Activated effector memory CD4-positive, alpha-beta T cell treated with Interleukin-2 at 50 U/mL for 16 hours (primary cell): ENCODE data around the gene NKAIN2.

Source experiments
- DNase-seq: peaks from one replicate; pipeline ENCODE4 v3.0.0-alpha.2; 2020

Gene NKAIN2

DNA sequence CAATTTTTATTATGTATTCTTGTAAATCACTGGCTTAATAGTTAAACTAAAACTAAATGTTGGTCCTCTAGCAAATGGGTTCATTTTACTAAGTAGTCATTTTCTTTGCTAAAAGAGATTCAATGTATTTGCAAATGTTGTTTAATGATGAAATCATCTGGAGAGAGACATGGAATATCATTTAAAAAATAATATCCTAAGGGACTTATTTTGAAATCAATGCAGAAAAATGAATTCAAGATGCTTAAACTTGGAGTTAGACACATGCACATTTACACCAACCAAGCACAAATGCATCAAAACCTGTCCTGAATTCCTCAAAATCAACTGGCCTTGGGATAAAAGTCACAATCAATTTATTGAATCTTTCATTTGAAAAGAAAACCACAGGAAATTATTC, 993.6 kb downstream of the NKAIN2 start:
- no peak for DNase-seq

DNA sequence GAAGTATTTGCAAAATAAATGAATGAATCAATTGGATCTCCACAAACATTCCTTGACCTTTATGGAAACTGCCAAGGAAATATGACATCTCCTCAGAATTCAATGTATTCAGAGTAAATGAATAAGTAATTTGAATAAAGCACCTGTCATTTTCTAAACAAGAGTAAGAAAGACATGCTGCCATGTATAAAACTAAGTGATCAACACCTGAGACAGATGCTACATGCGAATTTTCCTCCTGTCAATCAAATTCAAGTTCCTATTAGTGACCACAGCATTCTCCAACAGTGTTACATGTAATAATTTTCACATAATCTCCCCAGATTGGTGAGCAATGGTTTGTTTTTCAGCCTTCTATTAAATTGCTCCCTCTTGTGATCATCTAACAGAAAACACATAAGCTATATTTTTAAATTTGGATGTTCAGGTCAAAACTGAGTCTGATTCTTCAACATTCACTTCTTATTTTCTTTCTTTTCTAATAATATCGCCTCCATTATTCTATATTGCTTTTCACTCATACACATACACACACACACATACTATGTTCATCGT, 995.4 kb downstream of the NKAIN2 start:
- DNase-seq = no peak

DNA sequence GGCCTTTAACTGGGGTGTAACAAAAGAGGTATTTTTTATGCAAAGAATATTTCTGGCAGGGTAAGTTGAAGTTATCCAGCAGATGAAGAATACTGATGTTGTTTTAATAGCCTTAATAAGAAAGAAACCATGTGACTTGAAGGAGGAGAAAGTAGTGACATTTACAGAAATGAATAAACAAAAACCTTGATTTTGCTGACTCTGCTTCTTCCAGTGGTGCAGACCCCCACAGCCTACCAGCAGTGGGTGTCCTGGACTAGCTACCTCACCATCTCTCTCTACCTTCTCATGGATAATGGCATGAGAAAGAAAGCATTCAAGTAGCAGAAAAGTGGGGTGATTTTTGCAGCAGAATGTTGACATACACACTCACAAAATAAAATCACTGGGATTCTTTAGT, 996.0 kb downstream of the NKAIN2 start:
- no peak for DNase-seq

DNA sequence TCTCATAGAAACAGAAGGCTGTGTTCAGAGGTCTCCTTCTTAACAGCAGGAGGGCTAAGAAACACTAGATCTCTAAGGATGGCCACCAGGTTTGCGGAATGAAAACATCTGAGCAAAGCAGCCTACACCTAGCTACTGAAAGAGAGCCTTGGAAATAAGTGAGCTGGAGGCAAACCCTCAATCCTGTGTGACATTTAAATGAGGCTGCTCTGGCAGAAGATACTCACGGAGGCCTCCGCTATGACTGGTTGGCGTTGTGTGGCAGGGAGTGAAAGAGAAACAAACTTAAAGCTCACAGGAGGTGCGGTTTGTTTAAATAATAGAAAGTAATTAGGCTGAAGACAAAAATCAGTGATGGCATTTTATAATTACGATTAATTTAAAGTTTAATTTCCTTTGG, 996.6 kb downstream of the NKAIN2 start:
- DNase-seq = no peak

DNA sequence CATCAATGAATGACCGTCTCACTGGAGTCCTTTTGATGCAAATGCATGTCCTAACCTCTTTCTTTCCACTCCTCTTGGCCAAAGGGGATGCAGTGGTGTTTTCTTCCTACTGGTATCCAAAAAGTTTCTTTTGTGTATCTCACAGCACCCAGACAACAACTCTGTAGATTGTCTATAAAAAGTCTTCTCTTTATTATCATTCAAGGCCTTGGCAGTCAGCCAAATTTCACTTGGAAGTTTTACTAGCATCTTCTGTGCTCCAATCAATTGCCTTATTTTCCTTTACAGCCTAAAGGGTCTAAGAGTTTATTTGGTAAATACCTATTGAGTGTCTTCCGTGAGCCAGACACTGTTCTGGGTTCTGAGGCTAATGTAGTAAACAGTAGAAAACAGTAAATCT, 1008.4 kb downstream of the NKAIN2 start:
- DNase-seq = no peak

DNA sequence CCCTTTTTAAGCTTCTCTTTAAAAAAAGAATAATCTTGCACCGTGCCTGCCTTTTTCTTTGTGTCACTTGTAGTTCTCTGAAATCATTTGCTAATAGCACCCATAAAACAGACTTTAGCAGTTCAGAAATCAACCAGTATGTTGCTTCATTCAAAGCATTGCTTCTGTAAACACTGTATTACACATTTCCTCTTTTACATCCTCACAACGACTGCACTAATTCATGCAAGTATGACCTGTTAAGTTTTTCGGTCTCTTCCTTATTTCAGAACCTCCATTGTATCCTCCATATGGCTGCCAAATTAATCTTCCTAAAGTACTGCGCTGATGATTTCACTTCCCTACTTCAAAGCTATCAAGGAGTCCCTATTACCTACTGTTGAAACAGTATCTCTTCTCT, 1015.7 kb downstream of the NKAIN2 start:
- DNase-seq = no peak

DNA sequence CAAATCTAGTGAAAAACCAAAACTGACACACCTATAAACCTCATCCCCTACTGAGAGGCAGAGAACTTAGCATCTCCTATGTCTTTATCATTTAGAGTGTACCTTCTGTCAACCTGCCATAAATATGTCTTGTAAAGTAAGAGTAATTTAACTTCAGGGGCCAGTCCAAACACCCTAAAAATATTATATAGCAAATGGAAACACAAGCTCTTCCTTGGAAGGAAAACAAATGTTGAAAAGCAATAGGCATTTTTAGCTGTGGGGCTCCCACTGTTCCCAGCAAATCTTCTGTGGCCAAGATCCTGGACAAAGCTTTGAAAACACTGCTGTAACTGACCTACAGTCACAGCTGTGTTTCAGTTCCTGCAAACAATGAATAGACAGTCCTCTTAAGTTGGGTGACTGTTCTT, 1018.5 kb downstream of the NKAIN2 start:
- DNase-seq = no peak

GRCh38 chr6:124822721-124823120, 1019.1 kb downstream of the NKAIN2 start:
- no peak for DNase-seq

DNA sequence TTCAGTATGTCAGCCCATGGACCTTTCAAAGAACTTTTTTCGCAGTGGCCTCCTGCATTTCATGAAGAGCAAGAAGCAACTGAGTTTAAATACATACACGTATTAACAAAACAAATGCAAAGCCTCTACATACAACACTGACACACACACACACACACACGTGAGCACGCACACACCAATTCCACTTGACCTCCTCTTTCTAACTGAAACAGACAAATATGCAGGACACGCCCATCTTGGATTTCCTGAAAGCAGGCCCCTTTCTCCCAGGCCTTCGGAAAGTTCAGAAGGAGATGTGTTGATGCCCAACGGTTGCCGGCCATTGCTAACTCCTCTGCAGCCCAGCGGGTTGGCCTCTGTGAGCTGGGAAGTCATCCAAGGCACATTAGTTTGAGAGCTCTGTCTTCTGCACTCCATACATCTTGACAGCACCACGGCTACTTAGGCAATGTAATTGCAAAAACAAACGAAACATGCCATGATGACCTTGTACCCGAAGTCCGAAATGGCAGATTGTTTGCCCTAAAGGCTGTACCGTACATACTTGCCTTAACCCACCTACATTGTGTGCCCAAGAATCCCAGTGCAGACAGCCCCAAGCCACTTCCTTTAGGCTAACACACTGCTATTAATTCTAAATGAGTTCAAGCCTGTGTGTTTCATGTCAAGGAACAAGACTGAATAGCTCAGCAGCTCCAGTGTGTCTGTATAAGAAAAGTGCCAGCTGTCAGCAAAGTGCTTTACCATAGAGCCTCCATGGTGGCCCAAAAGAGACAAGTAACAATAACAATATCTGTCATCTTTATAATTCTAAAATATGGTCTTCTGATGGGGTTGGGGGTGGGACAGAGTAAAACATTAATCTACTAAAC, 1019.8 kb downstream of the NKAIN2 start:
- DNase-seq = no peak

DNA sequence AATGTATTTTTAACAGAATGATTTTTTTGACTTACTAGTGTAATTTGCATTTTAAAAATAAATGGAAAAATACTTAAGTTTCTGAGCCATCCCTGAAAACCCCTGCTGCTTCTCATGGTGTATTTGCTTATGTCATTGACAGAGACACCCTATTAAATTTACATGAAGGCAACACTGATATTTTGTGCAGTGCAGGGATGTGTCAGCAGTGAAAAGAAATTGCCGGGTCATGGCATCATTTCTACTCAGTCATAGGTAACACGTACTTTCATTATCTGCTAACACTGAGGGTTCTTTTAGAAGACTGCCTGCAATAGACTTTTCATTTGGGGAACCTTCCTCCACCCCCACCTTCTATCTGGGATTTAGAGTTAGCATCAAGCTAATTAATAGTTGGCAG, 1021.9 kb downstream of the NKAIN2 start:
- no peak for DNase-seq

DNA sequence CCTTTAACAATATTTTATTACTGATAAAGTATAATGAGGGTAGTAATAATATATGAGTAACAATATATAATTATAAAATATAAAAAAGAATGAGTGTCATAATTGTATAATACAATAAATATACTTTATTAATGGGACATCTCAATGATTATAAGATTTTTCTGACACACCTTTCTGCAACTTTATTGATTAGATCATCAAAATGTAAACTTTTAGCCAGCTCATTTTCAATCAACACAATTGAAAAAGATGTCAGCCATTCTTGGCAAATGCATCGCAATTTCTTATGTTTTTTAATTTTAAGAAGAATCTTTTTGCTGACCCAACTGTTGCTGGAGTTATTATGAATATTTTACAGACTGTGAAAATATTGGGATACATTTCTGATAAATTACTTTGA, 1026.2 kb downstream of the NKAIN2 start:
- no peak for DNase-seq

DNA sequence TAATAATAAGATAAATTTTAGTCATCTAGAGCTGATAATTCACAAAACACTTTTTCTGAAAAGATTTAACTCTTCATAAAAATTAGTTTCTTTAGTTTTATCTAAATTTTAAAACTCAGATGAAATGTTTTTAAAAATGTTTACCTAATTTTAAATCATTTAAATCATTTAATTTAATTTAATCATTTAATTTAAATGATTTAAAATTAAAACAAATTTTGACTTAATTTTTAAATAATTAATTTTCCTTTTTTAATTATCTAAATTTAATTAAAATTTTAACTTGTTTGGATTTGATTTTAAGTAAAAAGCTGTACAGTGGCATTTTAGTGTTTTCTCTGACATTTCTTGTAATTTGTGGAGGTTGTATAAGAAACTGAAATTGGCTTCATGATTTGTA, 1026.8 kb downstream of the NKAIN2 start:
- no peak for DNase-seq

- no peak for DNase-seq
Observed at GRCh38 chr6:124854338-124854922, 1050.8 kb downstream of the NKAIN2 start.

DNA sequence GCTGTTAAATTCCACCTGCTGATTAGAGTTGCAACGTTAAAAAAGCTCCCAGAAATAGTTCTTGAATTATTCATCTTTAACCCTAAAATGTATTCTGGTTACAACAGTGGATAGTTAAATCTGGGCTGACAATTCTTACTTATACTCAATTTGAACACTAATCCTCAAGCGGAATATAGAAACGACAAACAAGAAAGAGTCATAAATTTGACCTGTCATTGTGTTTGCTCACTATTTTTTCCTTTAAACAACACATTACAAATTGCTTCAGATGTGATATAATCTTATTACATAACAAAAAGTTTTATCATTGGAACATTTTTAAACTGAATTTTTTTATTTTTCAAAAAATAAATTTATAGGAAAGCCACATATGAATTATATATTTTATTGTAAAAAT, 1054.1 kb downstream of the NKAIN2 start:
- DNase-seq = no peak

DNA sequence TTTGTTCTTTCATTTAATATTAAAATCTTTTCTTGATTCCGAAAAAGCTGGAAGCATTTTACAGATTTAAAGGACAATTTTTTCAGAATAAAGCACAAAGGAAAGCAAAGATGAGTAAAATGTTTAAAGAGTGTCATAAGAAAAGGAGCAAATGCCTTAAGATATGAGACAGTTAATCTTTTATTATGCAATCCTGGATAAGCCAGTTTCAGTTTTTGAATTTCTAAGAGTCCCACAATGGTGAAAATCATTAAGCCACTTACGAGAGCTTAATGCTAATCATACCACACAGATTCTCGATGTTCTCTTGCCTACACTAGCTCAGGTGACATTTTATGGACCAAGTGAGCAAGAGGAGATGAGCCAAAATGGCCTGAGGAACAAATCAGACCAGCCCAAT, 1054.9 kb downstream of the NKAIN2 start:
- DNase-seq = no peak

DNA sequence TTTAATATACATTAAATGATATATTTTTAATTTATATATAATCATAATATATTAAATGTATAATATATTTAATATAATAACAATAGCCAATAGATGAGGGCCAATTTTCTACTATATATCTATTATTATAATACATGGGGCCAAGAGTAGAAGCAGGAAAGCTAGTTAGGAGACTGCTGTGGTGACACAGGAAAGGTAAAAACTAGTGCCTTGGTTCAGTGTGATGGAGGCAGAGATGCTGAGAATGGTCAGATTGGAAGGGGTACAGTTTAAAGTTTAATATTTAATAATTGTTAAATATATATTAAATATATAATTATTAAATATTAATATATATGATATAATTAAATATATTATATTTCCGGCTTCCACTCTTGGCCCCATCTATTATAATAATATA, 1055.7 kb downstream of the NKAIN2 start:
- no peak for DNase-seq

DNA sequence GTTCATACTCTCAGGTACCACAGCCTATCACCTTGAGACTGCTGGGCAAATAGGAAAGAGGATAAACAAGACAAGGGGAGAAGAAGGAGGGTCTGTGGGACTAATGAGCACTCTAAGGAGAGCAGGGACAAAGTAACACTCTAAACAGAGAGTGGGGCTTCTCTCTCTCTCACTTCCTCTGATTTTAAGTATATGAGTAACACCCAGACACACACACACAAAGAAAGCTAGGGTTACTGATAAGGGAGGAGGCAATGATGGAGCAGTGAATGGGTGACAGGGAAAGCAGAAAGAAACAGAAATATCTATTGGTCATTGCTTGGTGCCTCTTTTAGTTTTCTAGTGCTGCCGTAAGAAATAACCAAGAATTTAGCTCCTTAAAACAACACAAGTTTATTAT, 1062.4 kb downstream of the NKAIN2 start:
- no peak for DNase-seq

GRCh38 chr6:124867121-124867520, 1063.5 kb downstream of the NKAIN2 start:
- no peak for DNase-seq

GRCh38 chr6:124868481-124868880, 1064.8 kb downstream of the NKAIN2 start:
- no peak for DNase-seq

DNA sequence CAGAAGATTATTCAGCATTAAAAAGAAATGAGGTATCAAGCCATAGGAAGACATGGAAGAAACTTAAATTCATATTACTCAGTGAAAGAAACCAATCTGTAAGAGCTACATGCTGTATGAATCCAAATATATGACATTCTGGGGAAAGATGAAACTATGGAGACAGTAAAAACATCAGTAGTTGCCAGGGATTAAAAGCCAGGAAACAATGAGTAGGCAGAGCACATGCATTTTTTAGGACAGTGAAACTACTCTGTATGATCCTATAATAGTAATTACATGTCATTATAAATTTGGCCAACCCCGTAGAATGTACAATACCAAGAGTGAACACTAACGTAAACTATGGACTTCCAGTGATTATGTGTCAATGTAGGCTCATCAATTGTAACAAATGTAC, 1065.8 kb downstream of the NKAIN2 start:
- no peak for DNase-seq

DNA sequence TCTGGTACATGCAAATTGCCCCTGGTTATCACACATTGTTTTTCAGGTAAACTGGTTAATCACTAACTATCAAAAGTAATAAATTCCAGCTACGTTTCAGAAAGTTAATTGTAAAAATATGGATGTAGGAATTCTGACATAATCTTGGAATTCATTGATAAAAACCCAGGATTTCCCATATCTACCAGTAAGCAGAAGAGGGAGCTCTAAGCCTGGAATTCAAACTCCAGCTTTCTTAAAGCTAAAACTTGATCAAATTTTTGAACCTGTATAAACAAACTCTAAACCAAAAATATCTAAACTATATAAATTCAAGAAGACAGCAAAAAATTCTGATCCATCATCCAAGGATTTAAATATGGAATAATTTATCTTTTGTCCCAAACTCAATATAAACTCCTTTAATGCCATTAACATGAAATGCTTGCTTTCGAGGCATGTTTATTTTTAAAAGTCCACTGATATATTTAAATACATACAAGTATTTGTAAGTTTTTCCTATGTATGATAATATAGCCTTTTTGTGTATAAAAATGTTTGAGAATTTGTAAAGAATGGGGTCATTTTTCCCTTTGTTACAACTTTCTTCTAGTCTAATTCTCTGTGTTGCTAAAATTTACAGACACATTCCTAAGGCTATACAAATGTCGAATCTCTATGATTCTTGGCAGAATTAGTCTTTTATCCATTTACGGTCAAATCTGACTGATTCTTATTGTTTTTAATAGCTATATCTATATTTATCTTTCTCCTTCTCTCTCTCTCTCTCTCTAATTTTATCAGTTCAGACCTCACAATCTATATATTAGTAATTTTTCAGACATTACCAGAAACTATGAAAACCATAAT, 1067.2 kb downstream of the NKAIN2 start:
- no peak for DNase-seq

DNA sequence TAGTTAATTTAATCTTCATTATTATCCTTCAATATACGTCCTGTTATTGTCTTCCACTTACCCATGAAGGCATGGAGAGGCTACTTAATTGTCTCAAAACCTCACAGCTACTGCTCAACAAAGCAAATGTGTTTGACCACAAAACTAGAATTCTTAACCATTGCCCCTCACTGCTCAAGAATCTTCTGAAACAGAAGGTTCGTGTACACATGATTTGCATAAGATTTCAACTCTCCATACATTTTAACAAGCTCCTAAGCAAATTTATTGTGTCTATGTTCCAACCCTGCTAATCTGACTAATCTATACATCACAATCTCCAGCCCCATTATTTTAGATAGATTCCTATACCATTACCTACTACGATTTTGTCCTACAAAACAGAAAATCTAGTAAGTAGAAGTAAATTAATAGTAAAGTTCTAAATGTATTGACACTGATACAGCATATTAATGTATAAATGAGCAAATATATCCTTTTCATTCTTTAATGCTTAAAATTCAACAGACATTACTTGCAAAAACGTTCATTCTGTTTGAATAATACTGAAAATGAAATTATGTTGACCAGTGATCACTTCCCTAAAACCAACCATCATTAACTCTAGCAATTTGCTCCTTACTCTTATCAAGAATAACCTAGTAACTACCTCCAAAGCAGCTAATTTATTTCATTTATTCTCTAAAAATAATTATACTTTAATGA, 1068.8 kb downstream of the NKAIN2 start:
- DNase-seq = no peak

DNA sequence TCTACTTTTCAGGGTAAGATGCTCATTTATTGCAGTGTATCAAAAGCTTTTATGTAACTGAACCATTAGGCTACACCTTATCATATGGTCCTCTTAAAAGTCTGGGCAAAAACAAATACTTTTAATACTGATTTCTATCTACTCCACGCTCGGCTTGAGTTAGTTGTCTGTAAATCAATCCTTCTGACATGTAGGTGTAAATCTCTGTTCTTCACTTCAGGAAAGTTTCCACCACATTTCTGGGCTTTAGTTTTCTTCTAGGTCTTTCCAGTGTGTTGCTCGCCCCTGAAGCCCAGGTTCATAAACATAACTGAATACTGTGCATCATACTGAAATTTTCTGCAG, 1069.4 kb downstream of the NKAIN2 start:
- no peak for DNase-seq
